ENCODE data around the gene BFAR.
A peak's percentile ranks its signal among the peaks of the same experiment; 100 is the strongest.
"Not testable (repeated sequence)": the region's sequence is repeated elsewhere in the genome, so short reads cannot be mapped to it uniquely, and the experiment has no call there.

Gene BFAR

DNA sequence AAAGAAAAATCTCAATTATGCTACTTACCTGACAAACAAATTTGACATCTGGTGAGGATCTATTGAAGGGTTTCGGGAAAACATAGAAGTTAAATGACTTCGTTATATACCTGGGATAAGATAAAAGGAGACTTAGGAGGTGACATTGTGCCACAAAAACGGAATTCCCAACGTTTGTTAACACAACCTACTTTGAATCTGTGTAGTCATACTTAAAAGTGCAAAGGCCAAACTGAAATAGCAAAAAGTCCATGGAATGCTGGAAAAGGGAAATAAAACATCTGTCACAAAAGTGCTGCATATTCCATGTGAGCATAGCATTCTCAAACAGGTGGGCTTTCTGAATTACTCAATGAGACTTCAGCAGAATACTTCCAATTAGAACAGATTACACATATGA lies 5.7 kb upstream of the BFAR start:
- Histone ChIP-seq H3K4me3 (no peak overlapping the region), H3K27me3 (ENCODE audit: low read depth) (no peaks in the 10 kb centered on the region), H3K4me1 (peaks cover 13% of the 10 kb centered on the region), H3K9me3 (no peaks in the 10 kb centered on the region), H3K36me3 (replicated peaks) (peaks cover 42% of the 10 kb centered on the region)
- in situ Hi-C loops (cut with MboI; ENCODE audit: low sequenced_read_pairs) = no loop called here
- DNase-seq (ENCODE audit: low spot score in 2 of 2) = no peak

GRCh38 chr16:14628806-14629611 lies 3.7 kb upstream of the BFAR start:
- Histone ChIP-seq H3K4me3 (peak overlapping the region; percentile 89), H3K27me3 (ENCODE audit: low read depth) (no peaks in the 10 kb centered on the region), H3K4me1 (peaks cover 13% of the 10 kb centered on the region), H3K36me3 (replicated peaks) (peaks cover 30% of the 10 kb centered on the region), H3K9me3 (no peaks in the 10 kb centered on the region)
- in situ Hi-C loops (cut with MboI; ENCODE audit: low sequenced_read_pairs) = no loop called here
- DNase-seq (ENCODE audit: low spot score in 2 of 2) = peak in 1 of 2 experiments; percentile 24

- peaks cover 17% of the 10 kb centered on the region for H3K4me1 ChIP-seq
- no peaks in the 10 kb centered on the region for H3K9me3 ChIP-seq
- peak overlapping the region; percentile 89 for H3K4me3 ChIP-seq
- H3K36me3 ChIP-seq (replicated peaks) = peaks cover 24% of the 10 kb centered on the region
- no peak for DNase-seq (ENCODE audit: low spot score in 2 of 2)
- in situ Hi-C loops (cut with MboI; ENCODE audit: low sequenced_read_pairs) = no loop called here
- no peaks in the 10 kb centered on the region for H3K27me3 ChIP-seq (ENCODE audit: low read depth)
Observed at GRCh38 chr16:14629612-14629918, 3.2 kb upstream of the BFAR start.

DNA sequence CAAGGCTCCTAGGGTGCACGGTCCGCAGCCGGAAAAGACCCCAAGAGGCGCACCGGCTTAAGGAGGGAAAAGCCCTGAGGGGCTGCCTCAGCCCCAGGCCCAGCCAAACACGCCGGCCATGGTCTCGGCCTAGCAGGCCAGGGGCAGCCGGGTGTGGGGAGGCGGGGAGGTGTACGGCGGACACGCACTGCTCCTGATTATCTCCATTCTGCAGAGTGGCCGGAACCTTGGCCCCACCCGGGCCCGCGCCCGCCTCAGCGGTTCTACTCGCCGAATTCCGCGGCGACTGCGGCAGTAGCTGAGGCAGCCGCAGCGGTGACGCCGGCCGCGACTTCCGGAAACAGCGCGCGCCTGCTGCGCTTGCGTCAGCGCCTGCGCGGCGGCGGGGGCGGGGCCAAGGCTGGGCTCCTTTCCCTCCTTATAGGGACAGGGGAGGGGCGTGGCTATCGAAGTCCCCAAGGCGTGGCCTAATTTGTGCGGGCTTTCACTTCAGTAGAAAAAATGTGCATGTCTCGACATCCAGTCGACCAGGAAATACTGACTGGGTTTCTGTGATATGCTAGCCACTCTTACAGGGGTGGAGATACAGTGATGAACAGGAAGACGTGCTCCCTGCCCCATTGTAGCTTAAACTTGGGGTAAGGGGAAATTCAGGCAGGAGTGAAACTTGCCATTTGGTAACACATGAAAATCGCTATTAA lies 2.7 kb upstream of the BFAR start, which contains the start of gene PARN:
PARN (minus strand) TSS at position 342 of the 701 bp plus-strand sequence; CDS start at position 207, 135 bp downstream.
- DNase-seq (ENCODE audit: low spot score in 2 of 2) = peak; percentile 96 to 99
- peaks cover 25% of the 10 kb centered on the region for H3K36me3 ChIP-seq (replicated peaks)
- H3K4me1 ChIP-seq = peaks cover 22% of the 10 kb centered on the region
- H3K27me3 ChIP-seq (ENCODE audit: low read depth) = no peaks in the 10 kb centered on the region
- no peaks in the 10 kb centered on the region for H3K9me3 ChIP-seq
- peak within 1 kb of the TSS; percentile 89 for H3K4me3 ChIP-seq
- in situ Hi-C loops (cut with MboI; ENCODE audit: low sequenced_read_pairs) = no loop called here

- in situ Hi-C loops (cut with MboI; ENCODE audit: low sequenced_read_pairs); DNase-seq (ENCODE audit: low spot score in 2 of 2); H3K9me3 ChIP-seq; H3K27me3 ChIP-seq (ENCODE audit: low read depth): not testable (repeated sequence)
- Histone ChIP-seq H3K36me3 (replicated peaks) (peaks cover 19% of the 10 kb centered on the region), H3K4me3 (peak overlapping the region; percentile 89; the same call in 1 of the 2 replicates), H3K4me1 (peaks cover 28% of the 10 kb centered on the region)
Observed at GRCh38 chr16:14630620-14631330, 2.0 kb upstream of the BFAR start.

- in situ Hi-C loops (cut with MboI; ENCODE audit: low sequenced_read_pairs) = no loop called here
Observed at GRCh38 chr16:14634389-14634725, 1.6 kb downstream of the BFAR start.

DNA sequence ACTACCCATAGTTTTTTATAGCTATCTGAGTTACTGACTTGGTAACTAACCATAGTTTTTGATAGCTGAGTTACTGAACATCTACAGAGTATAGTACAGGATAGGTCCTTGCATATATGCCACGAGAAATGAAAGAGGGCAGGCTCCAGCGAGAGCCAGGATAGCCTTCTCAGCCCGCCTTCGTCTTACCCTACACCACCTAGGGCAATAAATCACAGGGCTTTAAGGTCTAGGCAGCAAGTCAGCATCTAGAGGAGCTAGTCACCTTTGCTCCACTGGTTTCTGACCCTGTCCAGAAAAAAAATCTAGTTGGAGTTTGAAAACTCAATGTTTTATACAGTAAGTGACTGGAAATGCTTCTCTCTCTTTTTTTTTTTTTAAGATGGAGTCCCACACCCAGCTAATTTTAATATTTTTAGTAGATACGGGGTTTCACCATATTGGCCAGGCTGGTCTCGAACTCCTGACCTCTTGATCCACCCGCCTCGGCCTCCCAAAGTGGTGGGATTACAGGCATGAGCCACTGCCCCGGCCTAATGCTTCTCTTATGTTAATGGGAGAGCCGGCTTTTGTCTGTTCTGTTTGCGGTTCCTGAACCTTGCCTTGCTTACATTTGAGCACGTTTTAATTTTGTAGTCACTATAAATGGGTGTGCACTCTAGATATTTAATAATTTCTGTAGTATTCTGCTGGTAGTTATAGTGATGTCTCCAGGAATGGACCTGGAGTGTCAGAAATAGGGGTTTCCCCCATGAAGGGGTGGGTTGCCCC lies 2.8 kb downstream of the BFAR start:
- peak; percentile 62 to 70 for DNase-seq (ENCODE audit: low spot score in 2 of 2)
- H3K4me3 ChIP-seq = peak overlapping the region; percentile 15
- peaks cover 21% of the 10 kb centered on the region for H3K36me3 ChIP-seq (replicated peaks)
- H3K27me3 ChIP-seq (ENCODE audit: low read depth) = no peaks in the 10 kb centered on the region
- H3K4me1 ChIP-seq = peaks cover 28% of the 10 kb centered on the region
- no peaks in the 10 kb centered on the region for H3K9me3 ChIP-seq
- in situ Hi-C loops (cut with MboI; ENCODE audit: low sequenced_read_pairs) = no loop called here

More at GRCh38 chr16:14634389-14634725, 1.6 kb downstream of the BFAR start:
- H3K27me3 ChIP-seq (ENCODE audit: low read depth) = no peaks in the 10 kb centered on the region
- peaks cover 16% of the 10 kb centered on the region for H3K36me3 ChIP-seq (replicated peaks)
- no peak for DNase-seq (ENCODE audit: low spot score in 2 of 2)
- H3K4me3 ChIP-seq = peak overlapping the region; percentile 86
- peaks cover 31% of the 10 kb centered on the region for H3K4me1 ChIP-seq
- H3K9me3 ChIP-seq = no peaks in the 10 kb centered on the region

- H3K9me3 ChIP-seq; H3K27me3 ChIP-seq (ENCODE audit: low read depth); in situ Hi-C loops (cut with MboI; ENCODE audit: low sequenced_read_pairs): not testable (repeated sequence)
- peaks cover 26% of the 10 kb centered on the region for H3K4me1 ChIP-seq
- peaks cover 27% of the 10 kb centered on the region for H3K36me3 ChIP-seq (replicated peaks)
- H3K4me3 ChIP-seq = peak overlapping the region; percentile 15
- peak; percentile 76 to 82 for DNase-seq (ENCODE audit: low spot score in 2 of 2)
Observed at GRCh38 chr16:14636179-14636950, 3.6 kb downstream of the BFAR start.

DNA sequence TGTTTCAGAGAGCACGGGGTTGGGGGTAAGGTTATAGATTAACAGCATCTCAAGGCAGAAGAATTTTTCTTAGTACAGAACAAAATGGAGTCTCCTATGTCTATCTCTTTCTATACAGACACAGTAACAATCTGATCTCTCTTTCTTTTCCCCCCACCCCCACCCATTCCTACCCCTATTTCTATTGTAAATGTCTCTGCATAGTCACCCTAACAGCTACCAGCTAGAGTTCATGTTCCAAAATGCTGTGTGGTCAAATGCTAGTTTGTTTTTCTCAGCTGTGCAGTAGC lies 4.1 kb downstream of the BFAR start:
- H3K9me3 ChIP-seq; DNase-seq (ENCODE audit: low spot score in 2 of 2); H3K27me3 ChIP-seq (ENCODE audit: low read depth); H3K4me3 ChIP-seq; in situ Hi-C loops (cut with MboI; ENCODE audit: low sequenced_read_pairs): not testable (repeated sequence)
- H3K4me1 ChIP-seq = peaks cover 26% of the 10 kb centered on the region
- H3K36me3 ChIP-seq (replicated peaks) = peaks cover 27% of the 10 kb centered on the region

- Histone ChIP-seq H3K4me3 (no peak overlapping the region), H3K4me1 (peaks cover 12% of the 10 kb centered on the region), H3K27me3 (ENCODE audit: low read depth) (no peaks in the 10 kb centered on the region), H3K36me3 (replicated peaks) (peaks cover 47% of the 10 kb centered on the region), H3K9me3 (no peaks in the 10 kb centered on the region)
- in situ Hi-C loops (cut with MboI; ENCODE audit: low sequenced_read_pairs) = no loop called here
- no peak for DNase-seq (ENCODE audit: low spot score in 2 of 2)
Observed at GRCh38 chr16:14640538-14640937, 7.8 kb downstream of the BFAR start.

DNA sequence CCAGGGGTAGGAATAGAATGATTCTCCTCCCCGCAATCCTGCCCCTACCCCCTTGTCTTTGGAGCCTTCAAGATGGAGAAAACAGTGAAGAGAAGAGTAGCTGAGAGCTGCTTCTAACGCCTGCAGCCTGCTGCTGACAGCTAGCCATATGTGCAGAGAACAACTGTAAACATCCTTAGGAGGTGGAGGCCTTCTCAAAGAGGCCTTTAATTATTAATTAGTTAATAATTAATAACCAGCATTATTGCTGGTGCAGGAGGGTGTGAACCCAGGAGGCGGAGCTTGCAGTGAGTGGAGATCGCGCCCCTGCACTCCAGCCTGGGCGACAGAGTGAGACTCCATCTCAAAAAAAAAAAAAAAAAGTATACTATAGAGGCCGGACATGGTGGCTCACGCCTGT lies 8.5 kb downstream of the BFAR start:
- Histone ChIP-seq H3K27me3 (ENCODE audit: low read depth) (no peaks in the 10 kb centered on the region), H3K4me3 (no peak overlapping the region), H3K9me3 (no peaks in the 10 kb centered on the region), H3K36me3 (replicated peaks) (peaks cover 51% of the 10 kb centered on the region), H3K4me1 (peaks cover 8% of the 10 kb centered on the region)
- DNase-seq (ENCODE audit: low spot score in 2 of 2) = no peak
- in situ Hi-C loops (cut with MboI; ENCODE audit: low sequenced_read_pairs) = no loop called here

- DNase-seq (ENCODE audit: low spot score in 2 of 2) = peak in 1 of 2 experiments; percentile 28
- Histone ChIP-seq H3K27me3 (ENCODE audit: low read depth) (no peaks in the 10 kb centered on the region), H3K9me3 (no peaks in the 10 kb centered on the region), H3K4me3 (no peak overlapping the region), H3K36me3 (replicated peaks) (peaks cover 58% of the 10 kb centered on the region), H3K4me1 (peaks cover 7% of the 10 kb centered on the region)
- in situ Hi-C loops (cut with MboI; ENCODE audit: low sequenced_read_pairs) = no loop called here
Observed at GRCh38 chr16:14641926-14642325, 9.2 kb downstream of the BFAR start.

DNA sequence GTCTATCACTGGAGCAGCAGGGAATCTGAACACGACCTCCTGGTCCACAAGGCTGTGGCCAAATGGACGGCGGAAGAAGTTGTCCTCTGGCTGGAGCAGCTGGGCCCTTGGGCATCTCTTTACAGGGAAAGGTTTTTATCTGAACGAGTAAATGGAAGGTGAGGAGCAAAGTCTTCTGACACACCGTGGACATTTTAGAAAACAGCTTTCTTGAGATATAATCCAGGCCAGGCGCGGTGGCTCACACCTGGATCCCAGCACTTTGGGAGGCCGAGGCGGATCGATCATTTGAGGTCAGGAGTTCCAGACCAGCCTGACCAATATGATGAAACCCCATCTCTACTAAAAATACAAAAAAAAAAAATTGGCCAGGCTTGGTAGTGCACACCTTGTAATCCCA lies 17.1 kb downstream of the BFAR start:
- no peaks in the 10 kb centered on the region for H3K9me3 ChIP-seq
- in situ Hi-C loops (cut with MboI; ENCODE audit: low sequenced_read_pairs) = no loop called here
- H3K4me3 ChIP-seq = no peak overlapping the region
- H3K4me1 ChIP-seq = no peaks in the 10 kb centered on the region
- DNase-seq (ENCODE audit: low spot score in 2 of 2) = no peak
- H3K36me3 ChIP-seq (replicated peaks) = peaks cover 87% of the 10 kb centered on the region
- no peaks in the 10 kb centered on the region for H3K27me3 ChIP-seq (ENCODE audit: low read depth)
